Uterus (tissue), 2 donors: Measurements from ENCODE around the gene GOLGA5.

ENCODE experiments used
- CTCF ChIP-seq, 4 experiments: fragments of 200-600 bp in 2 of 4; fragments of 450-650 bp in 2 of 4; sonication (generic) in 2 of 4; IDR thresholded peaks; one replicate each; pipeline ENCODE4 v1.5.1; 2016 to 2019; ENCODE audit warnings: antibody characterized with exemption in 4 of 4, mild to moderate bottlenecking in 2 of 4, moderate library complexity in 1 of 4
- POLR2A ChIP-seq, 2 donors: fragments of 450-650 bp; IDR thresholded peaks; one replicate each; pipeline ENCODE4 v1.6.1; 2016; ENCODE audit warnings: antibody characterized with exemption in 2 of 2, mild to moderate bottlenecking in 1 of 2, moderate library complexity in 1 of 2

- TF ChIP-seq CTCF (IDR thresholded peaks at IDR 0.05) = no peak
- no peak for TF ChIP-seq POLR2A (IDR thresholded peaks at IDR 0.05)
These were observed 4.7 kb downstream of the GOLGA5 start for GRCh38 chr14:92798811-92799210.
